OCI-LY1 (cell line): Measurements from ENCODE around the gene PDSS1.

Experiments used
- H2AFZ ChIP-seq: fragments of 200-600 bp; sonication (generic), shearing (Covaris generic); 2 replicates; pipeline ENCODE4 v1.6.0; 2014; ENCODE audit warnings: antibody characterized with exemption, mild to moderate bottlenecking, low read length
- H3F3A ChIP-seq: fragments of 200-600 bp; sonication (generic), shearing (Covaris generic); 2 replicates; pipeline ENCODE4 v1.6.0; 2014; ENCODE audit warnings: mild to moderate bottlenecking, antibody characterized with exemption, low read length, moderate library complexity; ENCODE audit not compliant: insufficient read depth
- H3K27ac ChIP-seq: fragments of 200-600 bp; sonication (generic); 2 replicates; pipeline ENCODE4 v1.5.1; 2014; ENCODE audit warnings: low read length, mixed run types, mild to moderate bottlenecking, low read depth; ENCODE audit not compliant: poor library complexity, severe bottlenecking
- H3K27me3 ChIP-seq: fragments of 200-600 bp; sonication (generic); 2 replicates; pipeline ENCODE4 v1.6.0; 2014; ENCODE audit warnings: antibody characterized with exemption, mild to moderate bottlenecking, low read length, moderate library complexity; ENCODE audit not compliant: insufficient read depth
- H3K36me3 ChIP-seq: fragments of 200-600 bp; sonication (generic); 2 replicates; pipeline ENCODE4 v1.6.1; 2014; ENCODE audit warnings: mild to moderate bottlenecking, antibody characterized with exemption, low read length, moderate library complexity, mixed read lengths; ENCODE audit not compliant: insufficient read depth
- H3K4me1 ChIP-seq: fragments of 200-600 bp; sonication (generic); 2 replicates; pipeline ENCODE4 v1.5.1; 2014; ENCODE audit warnings: mild to moderate bottlenecking, low read length, moderate library complexity; ENCODE audit not compliant: insufficient read depth, severe bottlenecking
- H3K4me2 ChIP-seq: fragments of 200-600 bp; sonication (generic), shearing (Covaris generic); 2 replicates; pipeline ENCODE4 v1.6.1; 2014; ENCODE audit warnings: low read length
- H3K4me3 ChIP-seq: fragments of 200-600 bp; sonication (generic); 2 replicates; pipeline ENCODE4 v1.5.1; 2014; ENCODE audit warnings: low read length, low read depth, mild to moderate bottlenecking, mixed read lengths; ENCODE audit not compliant: poor library complexity, severe bottlenecking
- H3K79me2 ChIP-seq: fragments of 200-600 bp; shearing (Covaris generic); 2 replicates; pipeline ENCODE4 v1.6.1; 2016; ENCODE audit warnings: mixed run types, low read length, mixed read lengths; ENCODE audit not compliant: insufficient read depth
- H3K9ac ChIP-seq: fragments of 200-600 bp; sonication (generic), shearing (Covaris generic); 2 replicates; pipeline ENCODE4 v1.6.1; 2014; ENCODE audit warnings: mild to moderate bottlenecking, low read length, mixed read lengths
- H3K9me2 ChIP-seq: fragments of 200-600 bp; sonication (generic), shearing (Covaris generic); 2 replicates; pipeline ENCODE4 v1.6.1; 2014; ENCODE audit warnings: low read depth, mild to moderate bottlenecking, low read length, mixed read lengths
- H3K9me3 ChIP-seq: fragments of 200-600 bp; shearing (Covaris generic); 2 replicates; pipeline ENCODE4 v1.6.1; 2014; ENCODE audit warnings: low read length, mixed read lengths
- H4K20me1 ChIP-seq: fragments of 200-600 bp; sonication (generic), shearing (Covaris generic); 2 replicates; pipeline ENCODE4 v1.6.0; 2016; ENCODE audit warnings: mild to moderate bottlenecking, low read length; ENCODE audit not compliant: insufficient read depth
- CTCF ChIP-seq: fragments of 200-600 bp; sonication (generic), shearing (Covaris generic); IDR thresholded peaks from 2 replicates; pipeline ENCODE4 v1.5.1; 2017; ENCODE audit warnings: mild to moderate bottlenecking, antibody characterized with exemption, low read length, moderate library complexity, mixed read lengths
- EZH2 ChIP-seq: fragments of 200-600 bp; sonication (generic), shearing (Covaris generic); IDR thresholded peaks from 2 replicates; pipeline ENCODE4 v1.8.0; 2017; ENCODE audit warnings: borderline replicate concordance, mixed run types, mild to moderate bottlenecking, antibody characterized with exemption, low read length, moderate library complexity, mixed read lengths

Gene PDSS1

GRCh38 chr10:26765549-26765948 is 68.0 kb downstream of the PDSS1 start:
- H3K9me2 ChIP-seq: no peaks in the 10 kb centered on the region
- H3K27ac ChIP-seq: no peak overlapping the region
- H3K4me1 ChIP-seq: no peaks in the 10 kb centered on the region
- H3K4me3 ChIP-seq: no peak overlapping the region
- peaks cover 13% of the 10 kb centered on the region for H3K79me2 ChIP-seq
- no peaks in the 10 kb centered on the region for H3K9me3 ChIP-seq
- no peak overlapping the region for H3K9ac ChIP-seq
- no peaks in the 10 kb centered on the region for H3K27me3 ChIP-seq
- no peaks in the 10 kb centered on the region for H4K20me1 ChIP-seq
- H3K4me2 ChIP-seq: no peak overlapping the region
- H3F3A ChIP-seq: no peaks in the 10 kb centered on the region
- TF ChIP-seq EZH2 (no peak), CTCF (no peak)
- H2AFZ ChIP-seq: no peak overlapping the region
- peaks cover 84% of the 10 kb centered on the region for H3K36me3 ChIP-seq

- no peaks in the 10 kb centered on the region for H3K4me1 ChIP-seq
- H3K36me3 ChIP-seq: peaks cover 65% of the 10 kb centered on the region
- no peaks in the 10 kb centered on the region for H3K27me3 ChIP-seq
- H3K9ac ChIP-seq: no peak overlapping the region
- no peak overlapping the region for H3K27ac ChIP-seq
- no peaks in the 10 kb centered on the region for H4K20me1 ChIP-seq
- H2AFZ ChIP-seq: no peak overlapping the region
- no peak overlapping the region for H3K4me2 ChIP-seq
- H3K79me2 ChIP-seq: peaks cover 58% of the 10 kb centered on the region
- TF ChIP-seq CTCF (no peak), EZH2 (no peak)
- H3K9me2 ChIP-seq: no peaks in the 10 kb centered on the region
- no peak overlapping the region for H3K4me3 ChIP-seq
- H3F3A ChIP-seq: no peaks in the 10 kb centered on the region
- no peaks in the 10 kb centered on the region for H3K9me3 ChIP-seq
These were observed 72.6 kb downstream of the PDSS1 start for GRCh38 chr10:26770069-26770468.

GRCh38 chr10:26773633-26774032 is 76.1 kb downstream of the PDSS1 start:
- H3K27me3 ChIP-seq: no peaks in the 10 kb centered on the region
- no peak overlapping the region for H3K27ac ChIP-seq
- H2AFZ ChIP-seq: no peak overlapping the region
- peaks cover 54% of the 10 kb centered on the region for H3K36me3 ChIP-seq
- no peak for TF ChIP-seq CTCF
- H3K9me3 ChIP-seq: no peaks in the 10 kb centered on the region
- no peaks in the 10 kb centered on the region for H3K9me2 ChIP-seq
- no peak overlapping the region for H3K9ac ChIP-seq
- no peaks in the 10 kb centered on the region for H4K20me1 ChIP-seq
- H3F3A ChIP-seq: no peaks in the 10 kb centered on the region
- H3K4me2 ChIP-seq: no peak overlapping the region
- peaks cover 94% of the 10 kb centered on the region for H3K79me2 ChIP-seq
- H3K4me3 ChIP-seq: no peak overlapping the region
- peaks cover 7% of the 10 kb centered on the region for H3K4me1 ChIP-seq
